ENCODE results near the gene SHROOM3.

SHROOM3 gene

GRCh38 chr4:76540486-76540885, 105.5 kb downstream of the SHROOM3 start:
- no peak for TF ChIP-seq CTCF (IDR thresholded peaks at IDR 0.05; ENCODE audit: low read depth, low read length)
- no peak overlapping the region for H3K4me3 ChIP-seq (replicated peaks in 1 of 2; ENCODE audit: low read depth in 2 of 2, low read length in 2 of 2)
- no peak for DNase-seq (ENCODE audit: low read depth in 2 of 2)

GRCh38 chr4:76543378-76543777, 108.3 kb downstream of the SHROOM3 start:
- H3K4me3 ChIP-seq (replicated peaks in 1 of 2; ENCODE audit: low read depth in 2 of 2, low read length in 2 of 2), result no peak overlapping the region
- DNase-seq (ENCODE audit: low read depth in 2 of 2), result no peak
- no peak for TF ChIP-seq CTCF (IDR thresholded peaks at IDR 0.05; ENCODE audit: low read depth, low read length)

- H3K4me3 ChIP-seq (replicated peaks in 1 of 2; ENCODE audit: low read depth in 2 of 2, low read length in 2 of 2), result no peak overlapping the region
- no peak for TF ChIP-seq CTCF (IDR thresholded peaks at IDR 0.05; ENCODE audit: low read depth, low read length)
- DNase-seq (ENCODE audit: low read depth in 2 of 2), result no peak
Observed at GRCh38 chr4:76544725-76545124, 109.7 kb downstream of the SHROOM3 start.

- H3K4me3 ChIP-seq (replicated peaks in 1 of 2; ENCODE audit: low read depth in 2 of 2, low read length in 2 of 2), result no peak overlapping the region
- no peak for TF ChIP-seq CTCF (IDR thresholded peaks at IDR 0.05; ENCODE audit: low read depth, low read length)
Observed at GRCh38 chr4:76545226-76545884, 110.3 kb downstream of the SHROOM3 start.

GRCh38 chr4:76546327-76546726, 111.3 kb downstream of the SHROOM3 start:
- peak in 1 of 2 donors; percentile 47 for DNase-seq (ENCODE audit: low read depth in 2 of 2)
- no peak for TF ChIP-seq CTCF (IDR thresholded peaks at IDR 0.05; ENCODE audit: low read depth, low read length)
- no peak overlapping the region for H3K4me3 ChIP-seq (replicated peaks in 1 of 2; ENCODE audit: low read depth in 2 of 2, low read length in 2 of 2)

More at GRCh38 chr4:76545226-76545884, 110.3 kb downstream of the SHROOM3 start:
- peak in 1 of 2 donors; percentile 31 for DNase-seq (ENCODE audit: low read depth in 2 of 2)

- TF ChIP-seq CTCF (IDR thresholded peaks at IDR 0.05; ENCODE audit: low read depth, low read length), result no peak
- H3K4me3 ChIP-seq (replicated peaks in 1 of 2; ENCODE audit: low read depth in 2 of 2, low read length in 2 of 2), result no peak overlapping the region
- DNase-seq (ENCODE audit: low read depth in 2 of 2), result peak; percentile 82 to 90
Observed at GRCh38 chr4:76546759-76547742, 112.0 kb downstream of the SHROOM3 start.
